ENCODE measurements around the gene NFKBIL1.
"Not testable (repeated sequence)": the region's sequence is repeated elsewhere in the genome, so short reads cannot be mapped to it uniquely, and the experiment has no call there.

NFKBIL1 gene

GRCh38 chr6:31535538-31536324 is 11.7 kb upstream of the NFKBIL1 start:
- no peak for DNase-seq

GRCh38 chr6:31538805-31539400 is 8.5 kb upstream of the NFKBIL1 start:
- no peak for DNase-seq

GRCh38 chr6:31540640-31541039 is 6.8 kb upstream of the NFKBIL1 start:
- no peak for DNase-seq

- DNase-seq: no peak
Measured at GRCh38 chr6:31541059-31541657, 6.2 kb upstream of the NFKBIL1 start.

DNA sequence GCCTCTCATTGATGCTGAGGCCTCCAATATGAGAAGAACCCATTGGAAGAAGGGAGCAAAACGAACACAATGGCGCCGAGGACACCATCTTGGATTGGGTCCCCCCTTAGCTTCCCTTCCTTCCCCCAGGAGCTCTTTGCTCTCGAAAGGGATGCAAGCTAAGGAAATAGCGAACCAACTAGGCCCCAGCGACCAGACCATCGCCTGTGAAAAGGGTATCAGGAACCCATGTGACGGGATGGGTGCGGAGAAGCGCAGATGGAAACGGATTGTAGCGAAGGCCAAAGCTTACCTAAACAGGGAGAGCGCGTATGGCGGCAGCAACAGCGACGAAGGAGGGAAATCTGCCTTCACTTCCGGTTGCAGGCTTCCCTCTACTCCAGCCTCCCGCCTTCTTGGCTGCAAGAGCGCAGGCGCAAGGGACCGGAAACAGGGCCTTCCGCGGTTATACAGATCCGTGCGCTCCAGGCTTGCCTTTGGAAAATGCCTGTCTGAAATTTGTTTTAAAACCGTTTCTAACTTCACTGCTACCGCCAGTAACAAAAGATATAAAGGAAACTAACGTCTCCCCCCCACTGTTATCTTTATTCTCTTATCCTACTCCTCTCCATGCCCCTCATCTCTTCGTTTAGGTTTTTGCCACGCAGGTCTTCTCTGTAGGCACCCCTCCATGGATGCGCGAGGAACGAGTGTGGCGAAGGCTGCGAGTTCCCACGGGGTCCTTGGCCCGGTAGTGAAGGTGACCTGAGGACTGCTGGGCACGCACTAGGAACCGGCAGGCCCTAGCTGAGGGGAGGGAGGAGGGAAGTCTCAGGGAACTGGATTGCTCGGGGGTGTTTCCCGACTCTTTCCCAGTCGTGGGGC is 5.5 kb upstream of the NFKBIL1 start, which contains the start of gene DDX39B:
Gene DDX39B (minus strand): TSS at position 346 of the 864 bp plus-strand sequence. CDS start 1,471 bp downstream, outside the sequence.
- DNase-seq: peak; percentile 97

GRCh38 chr6:31543639-31544038 is 3.8 kb upstream of the NFKBIL1 start:
- no peak for DNase-seq

- no peak for DNase-seq
Measured at GRCh38 chr6:31544676-31545075, 2.7 kb upstream of the NFKBIL1 start.

DNA sequence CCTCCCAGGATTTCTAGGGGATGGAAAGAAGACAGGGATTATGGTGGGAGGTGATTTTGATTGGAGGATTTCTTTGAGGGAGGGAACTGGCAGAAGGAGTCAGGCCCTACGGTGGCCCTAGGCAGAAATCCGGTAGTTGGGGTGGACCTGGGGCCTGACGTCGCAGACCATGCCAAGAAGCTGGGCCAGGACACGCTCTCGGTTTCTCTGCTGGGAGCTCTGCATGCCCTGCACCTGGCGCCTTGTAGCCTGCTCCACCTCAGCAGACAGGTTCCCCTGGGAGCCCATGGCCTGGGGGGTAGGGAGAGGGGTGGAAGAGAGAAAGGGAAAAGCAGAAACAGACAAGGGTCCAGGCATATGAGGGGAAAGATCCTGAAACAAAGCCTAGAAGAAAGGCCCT is 2.1 kb upstream of the NFKBIL1 start:
- no peak for DNase-seq

- DNase-seq: peak; percentile 92
Measured at GRCh38 chr6:31546339-31546957, 960 bp upstream of the NFKBIL1 start, which contains the start of gene ATP6V1G2. Gene ATP6V1G2 (minus strand): TSS chr6:31546608. CDS start chr6:31546559, 49 bp downstream.

DNA sequence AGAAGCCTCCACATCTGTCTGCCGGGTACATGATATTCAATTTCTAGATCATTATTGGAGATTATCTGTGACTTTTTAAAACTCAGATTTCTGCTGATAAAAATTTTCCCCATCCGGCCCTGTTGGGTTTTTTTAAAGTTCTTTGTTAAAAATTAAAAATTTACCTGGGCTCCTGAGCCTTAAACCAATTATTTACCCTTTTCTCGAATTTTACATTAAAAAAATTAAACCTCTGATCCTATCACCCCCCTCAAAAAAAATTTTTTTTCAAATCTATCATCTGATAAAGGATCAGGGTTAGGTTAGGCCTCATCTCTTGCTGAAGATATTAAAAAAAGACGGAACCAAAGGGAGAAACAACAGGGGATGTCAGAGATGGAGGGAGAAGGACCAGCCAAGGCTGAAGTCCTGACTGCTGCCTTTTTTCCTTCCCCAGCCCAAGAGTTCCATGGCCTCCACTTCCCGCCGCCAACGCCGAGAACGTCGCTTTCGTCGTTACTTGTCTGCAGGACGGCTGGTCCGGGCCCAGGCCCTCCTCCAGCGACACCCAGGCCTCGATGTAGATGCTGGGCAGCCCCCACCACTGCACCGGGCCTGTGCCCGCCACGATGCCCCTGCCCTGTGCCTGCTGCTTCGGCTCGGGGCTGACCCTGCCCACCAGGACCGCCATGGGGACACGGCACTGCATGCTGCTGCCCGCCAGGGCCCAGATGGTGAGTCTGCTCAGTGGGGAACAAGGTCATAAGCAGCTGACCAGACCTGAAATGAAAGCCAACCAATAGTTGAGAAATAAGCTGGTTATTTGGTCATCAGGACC is 527 bp downstream of the NFKBIL1 start:
- DNase-seq: no peak

GRCh38 chr6:31548544-31548873 is 1.1 kb downstream of the NFKBIL1 start:
- DNase-seq: no peak

GRCh38 chr6:31551371-31551770 is 4.0 kb downstream of the NFKBIL1 start:
- not testable (repeated sequence) for DNase-seq

DNA sequence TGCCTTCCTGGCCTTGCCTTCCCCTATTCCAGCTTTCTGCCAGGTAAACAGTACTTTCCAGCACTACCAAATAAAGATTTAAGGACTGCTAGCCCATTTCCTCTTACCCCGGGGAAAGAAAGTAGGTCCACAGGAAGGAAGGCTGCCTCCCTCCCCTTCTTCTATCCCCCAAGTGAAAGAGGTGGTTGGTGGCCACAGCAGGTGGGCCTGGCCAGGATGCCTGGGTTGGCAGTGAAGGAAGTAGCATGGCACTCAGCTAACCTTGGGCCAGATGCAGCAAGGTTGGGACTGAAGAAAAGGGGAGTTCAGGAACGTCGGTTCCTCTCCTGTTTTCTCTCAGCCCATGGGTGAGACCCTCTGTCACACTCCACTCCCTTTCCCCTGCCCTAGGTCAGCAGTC is 8.9 kb downstream of the NFKBIL1 start:
- DNase-seq: no peak

DNA sequence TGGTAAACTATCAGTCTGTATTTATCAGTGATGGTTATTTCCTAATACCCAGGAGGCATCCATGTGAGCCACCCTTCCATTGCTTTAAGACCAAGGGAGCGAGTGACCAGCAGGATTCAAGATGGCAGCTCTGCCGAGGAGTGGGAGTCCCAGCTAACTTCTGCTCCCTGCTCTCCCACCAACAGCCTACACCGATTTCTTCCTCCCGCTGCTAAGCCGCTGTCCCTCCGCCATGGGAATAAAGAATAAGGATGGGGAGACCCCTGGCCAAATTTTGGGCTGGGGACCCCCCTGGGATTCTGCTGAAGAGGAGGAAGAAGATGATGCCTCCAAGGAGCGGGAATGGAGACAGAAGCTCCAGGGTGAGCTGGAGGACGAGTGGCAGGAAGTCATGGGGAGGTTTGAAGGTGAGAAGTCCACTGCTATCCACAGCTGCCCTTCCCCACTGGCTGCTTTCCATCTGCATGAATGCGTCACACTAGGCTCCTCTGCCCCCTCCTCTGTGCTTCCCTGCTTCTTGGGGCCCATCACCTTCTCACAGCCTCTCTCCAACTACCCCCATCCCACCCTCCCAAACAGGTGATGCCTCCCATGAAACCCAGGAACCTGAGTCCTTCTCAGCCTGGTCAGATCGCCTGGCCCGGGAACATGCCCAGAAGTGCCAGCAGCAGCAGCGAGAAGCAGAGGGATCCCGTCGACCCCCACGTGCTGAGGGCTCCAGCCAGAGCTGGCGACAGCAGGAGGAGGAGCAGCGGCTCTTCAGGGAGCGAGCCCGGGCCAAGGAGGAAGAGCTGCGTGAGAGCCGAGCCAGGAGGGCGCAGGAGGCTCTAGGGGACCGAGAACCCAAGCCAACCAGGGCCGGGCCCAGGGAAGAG is 10.3 kb downstream of the NFKBIL1 start:
- DNase-seq: no peak

DNA sequence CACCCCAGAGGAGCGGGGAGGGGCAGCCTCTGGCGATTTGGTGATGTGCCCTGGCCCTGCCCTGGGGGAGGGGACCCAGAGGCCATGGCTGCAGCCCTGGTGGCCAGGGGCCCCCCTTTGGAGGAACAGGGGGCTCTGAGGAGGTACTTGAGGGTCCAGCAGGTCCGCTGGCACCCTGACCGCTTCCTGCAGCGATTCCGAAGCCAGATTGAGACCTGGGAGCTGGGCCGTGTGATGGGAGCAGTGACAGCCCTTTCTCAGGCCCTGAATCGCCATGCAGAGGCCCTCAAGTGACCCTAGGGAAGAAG is 10.9 kb downstream of the NFKBIL1 start:
- DNase-seq: no peak

GRCh38 chr6:31558631-31559500 is 11.5 kb downstream of the NFKBIL1 start:
- DNase-seq: no peak

- no peak for DNase-seq
Measured at GRCh38 chr6:31559606-31559957, 12.2 kb downstream of the NFKBIL1 start.

- no peak for DNase-seq
Measured at GRCh38 chr6:31559958-31560696, 12.7 kb downstream of the NFKBIL1 start.

GRCh38 chr6:31560697-31561058 is 13.3 kb downstream of the NFKBIL1 start:
- no peak for DNase-seq

All from NCI-H2171 (cell line).